Central memory CD8-positive, alpha-beta T cell (primary cell): ENCODE measurements around the gene TUBB4B.

Source experiments
- ATAC-seq: fragments of 150-1000 bp; cut with Tn5 transposase; replicated peaks from 2 replicates; pipeline ENCODE4 v1.10.0; 2022; ENCODE audit warnings: mild to moderate bottlenecking, moderate FRiP score, moderate number of reproducible peaks; ENCODE audit not compliant: poor library complexity, severe bottlenecking; ENCODE audit errors: extremely low read depth
- DNase-seq, 2 donors: peaks; one replicate each; pipeline ENCODE4 v3.0.0; 2021; ENCODE audit warnings: low spot score in 2 of 2
- H3K27ac Mint-ChIP-seq: one replicate; pipeline ENCODE4 v1.8.0; 2022; ENCODE audit warnings: low read depth, mild to moderate bottlenecking, moderate library complexity, mixed read lengths
- H3K27me3 Mint-ChIP-seq: one replicate; pipeline ENCODE4 v1.8.0; 2022; ENCODE audit warnings: mixed read lengths
- H3K36me3 Mint-ChIP-seq: one replicate; pipeline ENCODE4 v1.8.0; 2022; ENCODE audit warnings: mild to moderate bottlenecking, moderate library complexity, mixed read lengths; ENCODE audit not compliant: insufficient read depth
- H3K4me1 Mint-ChIP-seq: one replicate; pipeline ENCODE4 v1.8.0; 2022; ENCODE audit warnings: mixed read lengths
- H3K4me3 Mint-ChIP-seq: one replicate; pipeline ENCODE4 v1.8.0; 2022; ENCODE audit warnings: mild to moderate bottlenecking, moderate library complexity, mixed read lengths
- H3K9me3 Mint-ChIP-seq: one replicate; pipeline ENCODE4 v1.8.0; 2022; ENCODE audit warnings: mixed read lengths

TUBB4B gene

DNA sequence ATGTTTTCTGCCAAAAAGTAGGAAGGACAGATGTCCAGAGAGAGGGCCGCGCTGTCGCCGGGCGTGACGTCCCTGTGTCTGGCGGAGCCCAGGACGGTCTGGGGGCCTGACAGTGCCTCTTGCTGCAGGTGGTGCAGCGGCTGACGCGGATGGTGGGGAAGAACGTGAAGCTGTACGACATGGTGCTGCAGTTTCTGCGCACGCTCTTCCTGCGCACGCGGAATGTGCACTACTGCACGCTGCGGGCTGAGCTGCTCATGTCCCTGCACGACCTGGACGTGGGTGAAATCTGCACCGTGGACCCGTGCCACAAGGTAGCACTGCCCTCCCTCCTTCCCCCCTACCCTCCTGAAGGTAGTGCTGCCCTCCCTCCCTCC lies 21.8 kb downstream of the TUBB4B start:
- DNase-seq (no peak), ATAC-seq (no peak)
- Mint-ChIP-seq H3K4me1 (peaks cover 6% of the 10 kb centered on the region), H3K4me3 (no peak overlapping the region), H3K27ac (no peak overlapping the region), H3K9me3 (no peaks in the 10 kb centered on the region), H3K36me3 (peaks cover 19% of the 10 kb centered on the region), H3K27me3 (no peaks in the 10 kb centered on the region)

GRCh38 chr9:137263506-137263905 lies 22.4 kb downstream of the TUBB4B start:
- H3K27me3 Mint-ChIP-seq, result no peaks in the 10 kb centered on the region
- H3K4me3 Mint-ChIP-seq, result no peak overlapping the region
- DNase-seq (no peak), ATAC-seq (no peak)
- H3K27ac Mint-ChIP-seq, result no peak overlapping the region
- H3K36me3 Mint-ChIP-seq, result peaks cover 19% of the 10 kb centered on the region
- peaks cover 6% of the 10 kb centered on the region for H3K4me1 Mint-ChIP-seq
- no peaks in the 10 kb centered on the region for H3K9me3 Mint-ChIP-seq

DNA sequence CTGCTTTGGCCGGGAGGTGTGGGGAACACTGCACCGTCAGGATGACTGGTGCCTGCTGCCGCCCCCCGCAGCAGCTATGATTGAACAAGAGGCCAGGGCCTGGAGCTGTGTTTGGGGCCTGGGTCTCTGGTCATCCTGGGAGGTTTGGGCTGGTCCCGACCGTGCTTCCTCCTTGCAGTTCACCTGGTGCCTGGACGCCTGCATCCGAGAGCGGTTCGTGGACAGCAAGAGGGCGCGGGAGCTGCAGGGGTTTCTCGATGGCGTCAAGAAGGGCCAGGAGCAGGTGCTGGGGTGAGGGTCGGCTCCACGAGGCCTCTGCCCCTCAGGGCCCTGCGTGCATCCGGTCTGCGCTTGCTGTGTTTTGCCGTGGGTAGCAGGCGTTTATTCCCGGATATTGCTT lies 23.0 kb downstream of the TUBB4B start:
- H3K27ac Mint-ChIP-seq, result no peak overlapping the region
- no peak for ATAC-seq
- no peak for DNase-seq
- H3K4me3 Mint-ChIP-seq, result no peak overlapping the region
- no peaks in the 10 kb centered on the region for H3K27me3 Mint-ChIP-seq
- H3K4me1 Mint-ChIP-seq, result peaks cover 6% of the 10 kb centered on the region
- peaks cover 17% of the 10 kb centered on the region for H3K36me3 Mint-ChIP-seq
- no peaks in the 10 kb centered on the region for H3K9me3 Mint-ChIP-seq

GRCh38 chr9:137265496-137266161 lies 24.5 kb downstream of the TUBB4B start:
- peaks cover 6% of the 10 kb centered on the region for H3K4me1 Mint-ChIP-seq
- peaks cover 19% of the 10 kb centered on the region for H3K36me3 Mint-ChIP-seq
- no peaks in the 10 kb centered on the region for H3K27me3 Mint-ChIP-seq
- ATAC-seq (no peak), DNase-seq (no peak)
- H3K4me3 Mint-ChIP-seq, result no peak overlapping the region
- no peaks in the 10 kb centered on the region for H3K9me3 Mint-ChIP-seq
- no peak overlapping the region for H3K27ac Mint-ChIP-seq

DNA sequence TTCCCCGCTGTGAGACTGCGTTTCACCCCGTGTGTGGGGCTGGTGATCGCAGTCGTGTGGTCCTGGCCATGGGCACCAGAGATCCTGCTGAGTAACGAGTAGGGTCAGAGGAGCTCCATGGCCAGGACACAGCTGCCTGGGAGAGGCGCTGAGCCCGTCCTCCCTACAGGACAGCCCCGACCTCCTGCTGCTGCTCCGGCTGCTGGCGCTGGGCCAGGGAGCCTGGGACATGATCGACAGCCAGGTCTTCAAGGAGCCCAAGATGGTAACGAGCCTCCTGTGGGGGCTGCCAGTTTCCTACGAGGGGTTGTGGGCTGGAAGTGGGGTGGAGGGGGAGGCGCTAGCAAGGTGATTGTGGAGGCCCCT lies 25.1 kb downstream of the TUBB4B start:
- DNase-seq (no peak), ATAC-seq (no peak)
- no peaks in the 10 kb centered on the region for H3K9me3 Mint-ChIP-seq
- H3K36me3 Mint-ChIP-seq, result peaks cover 18% of the 10 kb centered on the region
- H3K4me3 Mint-ChIP-seq, result no peak overlapping the region
- H3K27ac Mint-ChIP-seq, result no peak overlapping the region
- H3K4me1 Mint-ChIP-seq, result peaks cover 7% of the 10 kb centered on the region
- no peaks in the 10 kb centered on the region for H3K27me3 Mint-ChIP-seq

GRCh38 chr9:137266585-137267453 lies 25.7 kb downstream of the TUBB4B start:
- Mint-ChIP-seq H3K4me1 (peaks cover 8% of the 10 kb centered on the region), H3K9me3 (no peaks in the 10 kb centered on the region), H3K4me3 (no peak overlapping the region), H3K27ac (peak overlapping the region; percentile 41), H3K27me3 (no peaks in the 10 kb centered on the region), H3K36me3 (peaks cover 22% of the 10 kb centered on the region)
- ATAC-seq, result no peak
- DNase-seq, result no peak

DNA sequence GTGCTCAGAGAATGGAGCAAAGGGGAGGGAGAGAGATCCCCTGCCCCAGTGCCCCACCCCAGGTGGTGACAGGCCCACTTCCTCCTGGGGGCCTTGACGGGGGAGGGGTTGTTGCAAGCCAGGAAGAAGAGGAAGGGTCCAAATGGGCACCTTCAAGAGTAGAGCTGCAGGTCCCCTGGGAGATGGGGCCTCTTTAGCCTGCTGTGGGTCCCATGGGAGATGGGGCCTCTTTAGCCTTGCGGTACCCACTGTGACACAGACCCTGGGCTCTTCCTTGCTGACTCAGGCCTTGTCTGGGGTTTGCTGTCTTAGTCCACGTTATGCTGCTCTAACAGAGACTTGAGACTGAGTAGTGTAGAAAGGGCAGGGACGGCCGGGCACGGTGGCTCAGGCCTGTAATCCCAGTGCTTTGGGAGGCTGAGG lies 26.9 kb downstream of the TUBB4B start:
- H3K27me3 Mint-ChIP-seq, result no peaks in the 10 kb centered on the region

DNA sequence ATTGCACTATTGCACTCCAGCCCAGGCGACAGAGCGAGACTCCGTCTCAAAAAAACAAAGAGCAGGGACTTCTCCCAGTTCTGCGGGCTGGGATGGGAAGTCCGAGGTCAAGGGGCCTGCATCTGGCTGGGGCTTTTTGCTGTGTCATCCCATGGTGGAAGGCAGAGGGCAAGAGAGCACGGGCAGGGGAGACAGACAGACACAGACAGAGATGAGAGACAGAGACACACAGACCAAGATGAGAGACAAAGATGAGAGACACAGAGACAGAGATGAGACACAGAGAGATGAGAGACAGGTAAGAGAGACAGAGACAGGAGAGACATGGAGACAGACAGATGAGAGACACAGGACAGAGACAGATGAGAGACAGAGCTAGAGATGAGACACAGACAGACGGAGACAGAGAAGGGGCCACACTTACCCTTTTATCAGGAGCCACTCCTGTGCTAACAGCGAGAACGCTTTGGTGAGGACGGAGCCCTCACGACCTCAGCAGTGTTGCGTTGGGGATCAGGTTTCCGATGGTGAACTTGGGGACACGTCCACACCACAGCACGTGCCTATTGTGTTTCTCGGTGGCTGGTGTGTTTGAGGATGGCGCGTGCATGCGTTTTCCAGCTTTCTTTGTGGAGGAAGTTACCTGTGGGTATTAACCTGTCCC lies 27.6 kb downstream of the TUBB4B start:
- H3K4me3 Mint-ChIP-seq, result no peak overlapping the region
- ATAC-seq (no peak), DNase-seq (no peak)
- H3K27ac Mint-ChIP-seq, result no peak overlapping the region
- peaks cover 22% of the 10 kb centered on the region for H3K36me3 Mint-ChIP-seq
- no peaks in the 10 kb centered on the region for H3K27me3 Mint-ChIP-seq
- peaks cover 6% of the 10 kb centered on the region for H3K4me1 Mint-ChIP-seq
- no peaks in the 10 kb centered on the region for H3K9me3 Mint-ChIP-seq

More for the DNA sequence above, 26.9 kb downstream of the TUBB4B start:
- DNase-seq (no peak), ATAC-seq (no peak)
- Mint-ChIP-seq H3K4me3 (no peak overlapping the region), H3K4me1 (peaks cover 6% of the 10 kb centered on the region), H3K9me3 (no peaks in the 10 kb centered on the region), H3K27ac (no peak overlapping the region), H3K36me3 (peaks cover 22% of the 10 kb centered on the region)

GRCh38 chr9:137269231-137269772 lies 28.2 kb downstream of the TUBB4B start:
- H3K27me3 Mint-ChIP-seq, result no peaks in the 10 kb centered on the region
- no peak for DNase-seq
- H3K4me3 Mint-ChIP-seq, result no peak overlapping the region
- peaks cover 18% of the 10 kb centered on the region for H3K36me3 Mint-ChIP-seq
- no peaks in the 10 kb centered on the region for H3K9me3 Mint-ChIP-seq
- peaks cover 7% of the 10 kb centered on the region for H3K4me1 Mint-ChIP-seq
- ATAC-seq, result no peak
- H3K27ac Mint-ChIP-seq, result no peak overlapping the region

DNA sequence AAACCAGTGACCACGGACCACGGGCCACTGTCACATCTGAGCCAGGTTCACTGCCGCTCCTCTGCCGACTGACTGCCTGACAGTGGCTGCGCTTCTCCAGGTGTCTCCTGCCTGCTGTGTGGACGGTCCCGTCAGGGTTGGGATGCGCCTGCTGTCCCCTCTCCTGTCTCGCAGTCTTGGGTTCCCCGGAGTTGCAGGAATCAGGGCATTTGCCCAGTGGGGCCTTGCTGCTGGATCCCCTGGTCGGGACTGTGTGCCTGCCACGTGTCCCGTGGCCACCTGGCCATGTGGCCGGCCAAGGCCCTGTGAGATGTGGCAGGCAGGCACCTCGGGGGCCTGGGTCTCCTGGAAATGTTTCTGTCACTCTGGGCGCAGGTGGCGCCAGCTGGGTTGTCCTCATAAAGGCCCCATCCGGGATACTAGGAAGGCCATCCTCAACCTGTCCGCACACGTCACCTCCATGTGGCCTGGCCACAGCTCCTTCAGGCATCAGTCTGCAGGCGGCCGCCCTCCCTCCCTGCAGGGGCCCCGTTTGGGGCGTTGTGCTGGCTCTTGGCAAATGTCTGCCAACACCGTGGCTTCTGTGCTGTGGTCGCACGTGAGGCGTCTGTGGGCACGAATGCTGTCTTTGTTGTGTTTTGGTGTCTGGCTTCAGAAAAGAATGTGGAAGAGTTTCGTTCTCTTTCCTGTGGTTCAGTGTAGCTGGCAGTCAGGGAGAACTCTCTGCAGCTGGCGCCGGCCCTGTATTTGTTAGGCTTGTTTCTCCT lies 30.0 kb downstream of the TUBB4B start:
- H3K36me3 Mint-ChIP-seq, result peaks cover 16% of the 10 kb centered on the region
- ATAC-seq, result peak; percentile 28
- H3K27me3 Mint-ChIP-seq, result no peaks in the 10 kb centered on the region
- no peak overlapping the region for H3K27ac Mint-ChIP-seq
- DNase-seq, result no peak
- peaks cover 19% of the 10 kb centered on the region for H3K4me1 Mint-ChIP-seq
- no peak overlapping the region for H3K4me3 Mint-ChIP-seq
- H3K9me3 Mint-ChIP-seq, result no peaks in the 10 kb centered on the region

DNA sequence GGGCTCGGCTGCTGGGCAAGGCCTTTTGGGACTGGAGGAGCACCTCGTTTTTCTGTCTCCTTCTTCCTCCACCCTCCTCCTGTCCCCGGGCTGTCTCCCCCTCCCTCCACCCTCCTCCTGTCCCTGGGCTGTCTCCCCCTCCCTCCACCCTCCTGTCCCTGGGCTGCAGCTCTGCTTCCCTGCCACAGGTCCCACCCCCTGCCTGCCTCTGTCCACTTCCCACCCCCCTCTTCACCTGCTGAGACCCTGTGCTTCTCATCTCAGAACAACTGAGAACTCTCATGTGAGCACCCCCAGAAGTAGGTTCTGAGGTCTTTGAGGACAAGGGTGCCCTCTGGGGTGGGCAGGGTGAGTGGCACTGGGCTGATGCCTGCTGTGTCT lies 30.6 kb downstream of the TUBB4B start:
- Mint-ChIP-seq H3K4me3 (no peak overlapping the region), H3K4me1 (peaks cover 19% of the 10 kb centered on the region), H3K9me3 (no peaks in the 10 kb centered on the region), H3K36me3 (peaks cover 16% of the 10 kb centered on the region), H3K27me3 (no peaks in the 10 kb centered on the region), H3K27ac (no peak overlapping the region)
- ATAC-seq (no peak), DNase-seq (no peak)
